A549 (cell line): ENCODE data around the gene IZUMO4. TPM values are rescaled to one million over a fixed set of nuclear protein-coding genes. Genes with fewer than 3 reads are reported as not detected.
"Not testable (repeated sequence)": the region's sequence is repeated elsewhere in the genome, so short reads cannot be mapped to it uniquely, and the experiment has no call there.

Experiments used
- ATAC-seq, 2 experiments: fragments of 200-7000 bp in 1 of 2; fragments of >200 bp in 1 of 2; cut with Nextera tagmentation in 1 of 2; cut with Tn5 transposase in 1 of 2; 3 replicates each; pipeline versions ENCODE4 v1.8.0 to v1.9.1; 2018 to 2020; ENCODE audit warnings: mild to moderate bottlenecking in 1 of 2, moderate library complexity in 1 of 2
- CTCF ChIA-PET: fragments of 300-600 bp; sonication (Branson Sonifier 250); formaldehyde crosslinking; extraction: SDS; loops from one replicate; lab custom pipeline; 2021; ENCODE audit warnings: antibody characterized with exemption, inconsistent platforms; lab: Yijun Ruan, JAX
- POLR2A ChIA-PET: fragments of 350-600 bp; formaldehyde crosslinking; extraction: SDS; loops from one replicate; lab custom pipeline; 2021; ENCODE audit warnings: antibody characterized with exemption, inconsistent platforms; lab: Yijun Ruan, JAX
- DNase-seq, 2 experiments: peaks; one replicate each; pipeline versions ENCODE4 v3.0.0 to v3.0.0-alpha.2; 2011 to 2016; ENCODE audit warnings: low read depth in 1 of 2, low spot score in 1 of 2
- FAIRE-seq: peaks from 2 replicates; lab custom pipeline; 2011; peaks lifted over from hg19 to GRCh38; lab: Jason Lieb, UNC
- H3K27ac ChIP-seq, 2 experiments: fragments of >200 bp; sonication (Bioruptor Twin); formaldehyde crosslinking; 3 replicates each; pipeline ENCODE4 v1.5.1; 2016 to 2017
- H3K4me1 ChIP-seq: fragments of >200 bp; sonication (Bioruptor Twin); formaldehyde crosslinking; 3 replicates; pipeline ENCODE4 v1.6.1; 2016
- H3K4me2 ChIP-seq: fragments of >200 bp; sonication (Bioruptor Twin); formaldehyde crosslinking; 3 replicates; pipeline ENCODE4 v1.6.1; 2016
- H3K4me3 ChIP-seq: fragments of >200 bp; sonication (Bioruptor Twin); formaldehyde crosslinking; 3 replicates; pipeline ENCODE4 v1.5.1; 2016
- H3K9me3 ChIP-seq: fragments of >200 bp; sonication (Bioruptor Twin); formaldehyde crosslinking; 3 replicates; pipeline ENCODE4 v1.6.1; 2016
- BHLHE40 ChIP-seq: IDR thresholded peaks from 2 replicates; pipeline ENCODE4 v1.6.1; 2012; ENCODE audit warnings: low read depth, low read length, inconsistent platforms
- CEBPB ChIP-seq, 2 experiments: fragments of >200 bp in 1 of 2; sonication (Bioruptor Twin) in 1 of 2; formaldehyde crosslinking in 1 of 2; IDR thresholded peaks; 2 replicates each; pipeline ENCODE4 v1.6.1; 2012 to 2016
- EP300 ChIP-seq, 2 experiments: fragments of >200 bp; sonication (Bioruptor Twin); formaldehyde crosslinking; IDR thresholded peaks; 2 replicates in 1 of 2; 3 replicates in 1 of 2; pipeline ENCODE4 v1.6.1; 2016 to 2017
- ESRRA ChIP-seq: fragments of 150-350 bp; IDR thresholded peaks from 2 replicates; pipeline ENCODE4 v1.6.1; 2014; ENCODE audit warnings: mild to moderate bottlenecking, low read length, borderline replicate concordance
- FOSL2 ChIP-seq, 2 experiments: fragments of 450-650 bp in 1 of 2; fragments of >200 bp in 1 of 2; sonication (Bioruptor Twin) in 1 of 2; formaldehyde crosslinking; IDR thresholded peaks; 2 replicates each; pipeline versions ENCODE4 v1.5.0 to v1.6.1; 2016 to 2020; ENCODE audit warnings: mild to moderate bottlenecking in 1 of 2, moderate library complexity in 1 of 2
- FOXS1 ChIP-seq: fragments of 250-450 bp; sonication (Bioruptor Pico); IDR thresholded peaks from 2 replicates; pipeline ENCODE4 v1.5.0; 2020; ENCODE audit warnings: mild to moderate bottlenecking, moderate library complexity
- HMGXB4 ChIP-seq: fragments of 250-450 bp; sonication (Bioruptor Pico); IDR thresholded peaks from 2 replicates; pipeline ENCODE4 v1.5.0; 2021; ENCODE audit warnings: mild to moderate bottlenecking, moderate library complexity, borderline replicate concordance
- HOXB13 ChIP-seq: fragments of 250-450 bp; sonication (Bioruptor Pico); IDR thresholded peaks from 2 replicates; pipeline ENCODE4 v1.5.0; 2020; ENCODE audit warnings: low read depth, mild to moderate bottlenecking, moderate library complexity
- HOXB5 ChIP-seq: fragments of 250-450 bp; sonication (Bioruptor Pico); IDR thresholded peaks from 2 replicates; pipeline ENCODE4 v1.5.0; 2020; ENCODE audit warnings: mild to moderate bottlenecking, moderate library complexity
- KDM5A ChIP-seq: fragments of 200-600 bp; sonication (generic); IDR thresholded peaks from 2 replicates; pipeline ENCODE4 v1.6.1; 2016; ENCODE audit warnings: antibody characterized with exemption, mild to moderate bottlenecking
- MAFK ChIP-seq: fragments of 450-650 bp; IDR thresholded peaks from 2 replicates; pipeline ENCODE4 v1.6.1; 2014; ENCODE audit not compliant: partially characterized antibody
- NR3C1 ChIP-seq: fragments of >200 bp; sonication (Bioruptor Twin); formaldehyde crosslinking; IDR thresholded peaks from 3 replicates; pipeline ENCODE4 v1.6.1; 2017
- PHF8 ChIP-seq: fragments of 200-600 bp; sonication (generic); IDR thresholded peaks from 2 replicates; pipeline ENCODE4 v1.6.1; 2016; ENCODE audit warnings: low read depth, mild to moderate bottlenecking, antibody characterized with exemption, moderate library complexity, borderline replicate concordance
- RARB ChIP-seq: fragments of 250-450 bp; sonication (Bioruptor Pico); IDR thresholded peaks from 2 replicates; pipeline ENCODE4 v1.8.0; 2021; ENCODE audit warnings: mild to moderate bottlenecking, moderate library complexity
- ZC3H11A ChIP-seq: fragments of 450-650 bp; IDR thresholded peaks from 2 replicates; pipeline ENCODE4 v1.6.1; 2014; ENCODE audit warnings: antibody characterized with exemption, mild to moderate bottlenecking
- ZSCAN20 ChIP-seq: fragments of 250-450 bp; sonication (Bioruptor Pico); IDR thresholded peaks from 2 replicates; pipeline ENCODE4 v1.8.0; 2022; ENCODE audit warnings: mild to moderate bottlenecking, moderate library complexity
- WGBS: methylation state at CpG from one replicate; pipeline ENCODE4 v1.1.6; 2017; ENCODE audit errors: missing lambda C conversion rate; 5-methylcytosine and 5-hydroxymethylcytosine counted together
- polyA plus RNA-seq, 4 experiments: library from polyadenylated mRNA; depleted of rRNA in 3 of 4; stranded (reverse); fragments of >200 nt; fragmentation: RNase III in 1 of 4; extraction: RNeasy Plus Mini Kit Qiagen cat#74134 plus additional on column Dnase treatment in 1 of 4; gene quantifications; 2 replicates in 3 of 4; 3 replicates in 1 of 4; pipeline ENCODE4 v1.2.3, GENCODE V29; 2011 to 2017
- TF ChIP-seq, protein P1 (sequence below): IDR thresholded peaks from 2 replicates; pipeline ENCODE4 v1.6.1; 2012
- TF ChIP-seq, protein P2 (sequence below): fragments of >200 bp; sonication (Bioruptor Twin); formaldehyde crosslinking; IDR thresholded peaks from 2 replicates; pipeline ENCODE4 v1.6.1; 2016
- TF ChIP-seq, protein P3 (sequence below): fragments of 150-350 bp; IDR thresholded peaks from 2 replicates; pipeline ENCODE4 v1.6.1; 2014; ENCODE audit warnings: low read depth, mild to moderate bottlenecking, low read length

IZUMO4 gene
- polyA plus RNA-seq, 2 of the 4 experiments (the other 2 are of a cell fraction): 0.36 to 1.0 TPM

- CTCF ChIA-PET: interaction anchor here (1.2 to 1.7 kb wide), 5 partner anchors 9 to 157 kb away, joined by 3 to 6 read pairs (median 4); partner anchors contain the start of gene MOB3A
- H3K9me3 ChIP-seq; H3K4me1 ChIP-seq; POLR2A ChIA-PET; FAIRE-seq; H3K4me3 ChIP-seq; H3K4me2 ChIP-seq; TF ChIP-seq FOSL2 (IDR thresholded peaks at IDR 0.05): not testable (repeated sequence)
- peak; percentile 8; the same call in 1 of the 2 replicates for TF ChIP-seq FOSL2 (CRISPR knock-in tag; IDR thresholded peaks at IDR 0.05)
- peak; percentile 41 to 86; a peak in 3 of 4 replicates for TF ChIP-seq CEBPB (IDR thresholded peaks at IDR 0.05)
- peak; percentile 65; the same call in 1 of the 2 replicates for TF ChIP-seq BHLHE40
- H3K27ac ChIP-seq: peak overlapping the region in 1 of 2 experiments; percentile 48; a peak in 1 of 6 replicates
- ATAC-seq: peak; percentile 28 to 30; a peak in 3 of 6 replicates
- 66% methylated on average over 13 of the region's 13 CpGs for WGBS
- peak in 1 of 2 experiments; percentile 26 for DNase-seq
These were observed 9.8 kb upstream of the IZUMO4 start for GRCh38 chr19:2086695-2087620.

DNA sequence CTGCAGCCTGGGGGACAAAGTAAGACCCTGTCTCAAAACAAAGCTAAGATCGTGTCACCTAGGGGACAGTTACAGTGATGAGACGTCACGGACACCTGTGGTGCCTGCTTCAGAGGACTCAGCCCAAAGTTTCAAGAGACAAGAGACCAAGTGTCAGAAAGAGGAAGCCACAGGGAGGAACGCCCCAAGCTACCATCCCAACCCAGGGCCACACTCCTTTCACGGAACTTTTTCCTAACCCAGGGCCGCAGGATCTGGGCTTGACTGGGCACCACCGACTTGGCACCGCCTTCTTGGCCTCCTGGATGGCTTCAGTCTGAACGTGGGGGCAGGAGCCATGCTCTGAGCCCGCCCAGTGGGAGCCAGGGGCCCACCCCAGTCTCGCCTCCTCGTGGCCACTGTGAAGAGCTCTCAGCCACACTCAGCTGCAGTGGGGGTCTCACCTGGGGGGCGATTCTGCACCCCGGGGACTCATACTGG is 9.1 kb upstream of the IZUMO4 start:
- POLR2A ChIA-PET: no interaction called here
- no peak for TF ChIP-seq HOXB5
- TF ChIP-seq FOXS1: no peak
- no peak for TF ChIP-seq KDM5A
- TF ChIP-seq RARB (CRISPR knock-in tag): no peak
- no peak for TF ChIP-seq PHF8
- no peak for TF ChIP-seq EP300 (IDR thresholded peaks at IDR 0.05)
- TF ChIP-seq, protein P1, sequence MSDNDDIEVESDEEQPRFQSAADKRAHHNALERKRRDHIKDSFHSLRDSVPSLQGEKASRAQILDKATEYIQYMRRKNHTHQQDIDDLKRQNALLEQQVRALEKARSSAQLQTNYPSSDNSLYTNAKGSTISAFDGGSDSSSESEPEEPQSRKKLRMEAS: no peak
- TF ChIP-seq, protein P2, sequence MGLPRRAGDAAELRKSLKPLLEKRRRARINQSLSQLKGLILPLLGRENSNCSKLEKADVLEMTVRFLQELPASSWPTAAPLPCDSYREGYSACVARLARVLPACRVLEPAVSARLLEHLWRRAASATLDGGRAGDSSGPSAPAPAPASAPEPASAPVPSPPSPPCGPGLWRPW: no peak
- no peak for TF ChIP-seq NR3C1
- TF ChIP-seq MAFK: no peak
- TF ChIP-seq, protein P3, sequence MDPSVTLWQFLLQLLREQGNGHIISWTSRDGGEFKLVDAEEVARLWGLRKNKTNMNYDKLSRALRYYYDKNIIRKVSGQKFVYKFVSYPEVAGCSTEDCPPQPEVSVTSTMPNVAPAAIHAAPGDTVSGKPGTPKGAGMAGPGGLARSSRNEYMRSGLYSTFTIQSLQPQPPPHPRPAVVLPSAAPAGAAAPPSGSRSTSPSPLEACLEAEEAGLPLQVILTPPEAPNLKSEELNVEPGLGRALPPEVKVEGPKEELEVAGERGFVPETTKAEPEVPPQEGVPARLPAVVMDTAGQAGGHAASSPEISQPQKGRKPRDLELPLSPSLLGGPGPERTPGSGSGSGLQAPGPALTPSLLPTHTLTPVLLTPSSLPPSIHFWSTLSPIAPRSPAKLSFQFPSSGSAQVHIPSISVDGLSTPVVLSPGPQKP: no peak
- no peak for TF ChIP-seq ZSCAN20 (CRISPR knock-in tag)
- TF ChIP-seq ESRRA: no peak
- TF ChIP-seq HOXB13: no peak
- TF ChIP-seq FOSL2 (IDR thresholded peaks at IDR 0.05): no peak
- no peak for TF ChIP-seq FOSL2 (CRISPR knock-in tag; IDR thresholded peaks at IDR 0.05)
- no peak for TF ChIP-seq ZC3H11A
- TF ChIP-seq HMGXB4 (CRISPR knock-in tag): no peak
- Histone ChIP-seq H3K9me3 (no peaks in the 10 kb centered on the region), H3K4me1 (peaks cover 8% of the 10 kb centered on the region; the same call in 2 of the 3 replicates), H3K4me3 (no peak overlapping the region), H3K27ac (peak overlapping the region in 1 of 2 experiments; percentile 48; a peak in 1 of 6 replicates), H3K4me2 (no peak overlapping the region)
- CTCF ChIA-PET: interaction anchor here (1.2 to 1.7 kb wide), 5 partner anchors 8 to 157 kb away, joined by 3 to 6 read pairs (median 4); partner anchors contain the start of gene MOB3A
- ATAC-seq (no peak), DNase-seq (no peak), FAIRE-seq (no peak)
- 91% methylated on average over 6 of the region's 14 CpGs for WGBS
